Upper lobe of left lung (tissue), 6 donors: ENCODE measurements around the gene DOK1. TPM values are rescaled to one million over a fixed set of nuclear protein-coding genes. Genes with fewer than 3 reads are reported as not detected.

ENCODE experiments used
- ATAC-seq, 2 donors: fragments of 200-7000 bp; cut with Tn5 transposase; one replicate each; pipeline ENCODE4 v1.9.1; 2022; ENCODE audit warnings: mild to moderate bottlenecking in 2 of 2, moderate library complexity in 2 of 2; ENCODE audit not compliant: low FRiP score in 2 of 2
- DNase-seq, 2 donors: peaks; one replicate each; pipeline ENCODE4 v3.0.0-alpha.2; 2019 to 2020
- H3K27ac ChIP-seq, 4 donors: fragments of 200-600 bp; sonication (generic); one replicate each; pipeline ENCODE4 v1.5.1; 2016 to 2019
- H3K27me3 ChIP-seq, 4 donors: fragments of 200-600 bp; sonication (generic); one replicate each; pipeline ENCODE4 v1.5.1; 2017 to 2019
- H3K36me3 ChIP-seq, 4 donors: fragments of 200-600 bp; sonication (generic); one replicate each; pipeline ENCODE4 v1.5.1; 2016 to 2019
- H3K4me1 ChIP-seq, 4 donors: fragments of 200-600 bp; sonication (generic); one replicate each; pipeline ENCODE4 v1.5.1; 2018 to 2019
- H3K4me3 ChIP-seq, 4 donors: fragments of 200-600 bp; sonication (generic); one replicate each; pipeline ENCODE4 v1.5.1; 2017 to 2019; ENCODE audit warnings: mild to moderate bottlenecking in 2 of 4, moderate library complexity in 1 of 4
- H3K9me3 ChIP-seq, 4 donors: fragments of 200-600 bp; sonication (generic); one replicate each; pipeline ENCODE4 v1.5.1; 2018 to 2019
- CTCF ChIP-seq, 6 experiments: fragments of 450-650 bp in 4 of 6; fragments of 200-600 bp in 2 of 6; sonication (generic) in 2 of 6; IDR thresholded peaks; one replicate each; pipeline ENCODE4 v1.5.1; 2016 to 2019; ENCODE audit warnings: antibody characterized with exemption in 6 of 6
- EP300 ChIP-seq, 4 donors: sonication (generic); formaldehyde crosslinking; IDR thresholded peaks; one replicate each; pipeline ENCODE4 v1.5.1; 2017; ENCODE audit warnings: antibody characterized with exemption in 4 of 4, control low read depth in 2 of 4
- POLR2A ChIP-seq, 4 donors: fragments of 450-650 bp; IDR thresholded peaks; one replicate each; pipeline ENCODE4 v1.5.1; 2016 to 2017; ENCODE audit warnings: antibody characterized with exemption in 4 of 4, mild to moderate bottlenecking in 2 of 4
- POLR2AphosphoS5 ChIP-seq, 2 donors: sonication (generic); formaldehyde crosslinking; IDR thresholded peaks; one replicate each; pipeline ENCODE4 v1.5.1; 2017; ENCODE audit warnings: antibody characterized with exemption in 2 of 2
- WGBS, 2 donors: methylation state at CpG; one replicate each; pipeline ENCODE4 v1.1.5; 2017 to 2018; 5-methylcytosine and 5-hydroxymethylcytosine counted together
- total RNA-seq, 6 donors: library from RNA; depleted of rRNA in 4 of 6; stranded (reverse); fragments of >200 nt in 4 of 6; gene quantifications; one replicate each; pipeline versions ENCODE4 v1.1.0 to v1.2.1, GENCODE V29; 2016 to 2021
- donor health status: DM: no; HTN: no; CAD: no; lungs with moderate emphysema.
- donor health status: DM: no; HTN: yes; CAD: no; lungs with severe emphysema.

The DOK1 gene
- total RNA-seq, 6 donors from 2014 or later = 13.7 to 49.2 (median 38.0) TPM

- no peaks in the 10 kb centered on the region for H3K4me1 ChIP-seq
- no peaks in the 10 kb centered on the region for H3K36me3 ChIP-seq
- no peak for TF ChIP-seq EP300 (IDR thresholded peaks at IDR 0.05)
- no peak for TF ChIP-seq POLR2AphosphoS5 (IDR thresholded peaks at IDR 0.05)
- no peak for TF ChIP-seq CTCF (IDR thresholded peaks at IDR 0.05)
- no peak for TF ChIP-seq POLR2A (IDR thresholded peaks at IDR 0.05)
- no peak overlapping the region for H3K4me3 ChIP-seq
- H3K27ac ChIP-seq = no peak overlapping the region
- H3K27me3 ChIP-seq = no peaks in the 10 kb centered on the region
- H3K9me3 ChIP-seq = no peaks in the 10 kb centered on the region
- no peak for ATAC-seq
- no peak for DNase-seq
- 45 to 51% methylated on average over 1 of the region's 1 CpG for WGBS, 2 donors
Observed at GRCh38 chr2:74596584-74596983, 42.1 kb downstream of the DOK1 start.

- no peaks in the 10 kb centered on the region for H3K4me1 ChIP-seq
- no peak for ATAC-seq
- no peak for DNase-seq
- TF ChIP-seq POLR2AphosphoS5 (IDR thresholded peaks at IDR 0.05) = no peak
- TF ChIP-seq EP300 (IDR thresholded peaks at IDR 0.05) = no peak
- TF ChIP-seq POLR2A (IDR thresholded peaks at IDR 0.05) = no peak
- no peak for TF ChIP-seq CTCF (IDR thresholded peaks at IDR 0.05)
- no peaks in the 10 kb centered on the region for H3K36me3 ChIP-seq
- H3K27me3 ChIP-seq = no peaks in the 10 kb centered on the region
- no peaks in the 10 kb centered on the region for H3K9me3 ChIP-seq
- H3K27ac ChIP-seq = no peak overlapping the region
- no peak overlapping the region for H3K4me3 ChIP-seq
- WGBS, 2 donors = 64 to 75% methylated on average over 1 of the region's 1 CpG
Observed at GRCh38 chr2:74597410-74597809, 42.9 kb downstream of the DOK1 start.

GRCh38 chr2:74599676-74600075, 45.2 kb downstream of the DOK1 start:
- no peaks in the 10 kb centered on the region for H3K36me3 ChIP-seq
- no peaks in the 10 kb centered on the region for H3K9me3 ChIP-seq
- TF ChIP-seq POLR2AphosphoS5 (IDR thresholded peaks at IDR 0.05) = no peak
- TF ChIP-seq POLR2A (IDR thresholded peaks at IDR 0.05) = no peak
- no peak for TF ChIP-seq EP300 (IDR thresholded peaks at IDR 0.05)
- no peak for TF ChIP-seq CTCF (IDR thresholded peaks at IDR 0.05)
- H3K27me3 ChIP-seq = no peaks in the 10 kb centered on the region
- WGBS, 2 donors = 50 to 58% methylated on average over 3 of the region's 3 CpGs
- no peak overlapping the region for H3K27ac ChIP-seq
- ATAC-seq (no peak), DNase-seq (no peak)
- no peaks in the 10 kb centered on the region for H3K4me1 ChIP-seq
- no peak overlapping the region for H3K4me3 ChIP-seq

- Histone ChIP-seq H3K27me3 (no peaks in the 10 kb centered on the region), H3K4me1 (no peaks in the 10 kb centered on the region)
- ATAC-seq = no peak
Observed at GRCh38 chr2:74602586-74603281, 48.2 kb downstream of the DOK1 start.

More at GRCh38 chr2:74602586-74603281, 48.2 kb downstream of the DOK1 start:
- Histone ChIP-seq H3K36me3 (no peaks in the 10 kb centered on the region), H3K4me3 (no peak overlapping the region), H3K27ac (no peak overlapping the region), H3K9me3 (no peaks in the 10 kb centered on the region)
- 31 to 50% methylated on average over 1 of the region's 1 CpG for WGBS, 2 donors
- TF ChIP-seq POLR2A (IDR thresholded peaks at IDR 0.05) (no peak), CTCF (IDR thresholded peaks at IDR 0.05) (no peak), POLR2AphosphoS5 (IDR thresholded peaks at IDR 0.05) (no peak), EP300 (IDR thresholded peaks at IDR 0.05) (no peak)
- DNase-seq = no peak
